Breast epithelium (tissue), 3 donors: ENCODE data around the gene OSBPL2.

Source experiments
- POLR2A ChIP-seq: fragments of 450-650 bp; IDR thresholded peaks from one replicate; pipeline ENCODE4 v1.6.1; 2016; ENCODE audit warnings: antibody characterized with exemption, mild to moderate bottlenecking, moderate library complexity
- POLR2AphosphoS5 ChIP-seq, 3 donors: sonication (generic); formaldehyde crosslinking; IDR thresholded peaks; one replicate each; pipeline ENCODE4 v1.6.1; 2017; ENCODE audit warnings: antibody characterized with exemption in 3 of 3
- TF ChIP-seq, protein P1 (sequence below), 3 donors: fragments of 450-650 bp; IDR thresholded peaks; one replicate each; pipeline ENCODE4 v1.5.1; 2016 to 2017; ENCODE audit warnings: antibody characterized with exemption in 3 of 3, mild to moderate bottlenecking in 3 of 3, moderate library complexity in 3 of 3

DNA sequence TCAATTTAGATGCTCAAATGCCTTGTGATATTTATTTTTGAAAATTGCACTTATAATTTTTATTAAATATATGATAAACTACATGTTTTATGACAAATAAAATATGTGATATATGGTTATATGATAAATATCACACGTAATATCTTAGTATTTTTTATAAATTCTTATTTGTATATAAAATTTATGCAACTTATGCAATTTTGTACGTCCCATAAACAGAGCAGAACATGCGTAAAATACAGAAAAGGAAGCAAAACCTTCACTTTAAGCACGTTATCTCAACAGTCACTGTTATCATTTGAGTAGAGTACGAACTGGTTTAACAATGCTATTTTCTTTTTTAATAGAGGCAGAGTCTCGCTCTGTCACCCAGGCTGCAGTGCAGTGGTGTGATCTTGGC lies 48.8 kb downstream of the OSBPL2 start:
- TF ChIP-seq, protein P1, sequence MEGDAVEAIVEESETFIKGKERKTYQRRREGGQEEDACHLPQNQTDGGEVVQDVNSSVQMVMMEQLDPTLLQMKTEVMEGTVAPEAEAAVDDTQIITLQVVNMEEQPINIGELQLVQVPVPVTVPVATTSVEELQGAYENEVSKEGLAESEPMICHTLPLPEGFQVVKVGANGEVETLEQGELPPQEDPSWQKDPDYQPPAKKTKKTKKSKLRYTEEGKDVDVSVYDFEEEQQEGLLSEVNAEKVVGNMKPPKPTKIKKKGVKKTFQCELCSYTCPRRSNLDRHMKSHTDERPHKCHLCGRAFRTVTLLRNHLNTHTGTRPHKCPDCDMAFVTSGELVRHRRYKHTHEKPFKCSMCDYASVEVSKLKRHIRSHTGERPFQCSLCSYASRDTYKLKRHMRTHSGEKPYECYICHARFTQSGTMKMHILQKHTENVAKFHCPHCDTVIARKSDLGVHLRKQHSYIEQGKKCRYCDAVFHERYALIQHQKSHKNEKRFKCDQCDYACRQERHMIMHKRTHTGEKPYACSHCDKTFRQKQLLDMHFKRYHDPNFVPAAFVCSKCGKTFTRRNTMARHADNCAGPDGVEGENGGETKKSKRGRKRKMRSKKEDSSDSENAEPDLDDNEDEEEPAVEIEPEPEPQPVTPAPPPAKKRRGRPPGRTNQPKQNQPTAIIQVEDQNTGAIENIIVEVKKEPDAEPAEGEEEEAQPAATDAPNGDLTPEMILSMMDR (IDR thresholded peaks at IDR 0.05) = no peak
- TF ChIP-seq POLR2A (no peak), POLR2AphosphoS5 (IDR thresholded peaks at IDR 0.05) (no peak)
